Esophagus muscularis mucosa (tissue), 4 donors: ENCODE measurements around the gene GALNT2. TPM values are rescaled to one million over a fixed set of nuclear protein-coding genes. Genes with fewer than 3 reads are reported as not detected.

ENCODE experiments used
- DNase-seq: peaks from one replicate; pipeline ENCODE4 v3.0.0-alpha.2; 2017; ENCODE audit errors: extremely low spot score
- H3K27ac ChIP-seq, 4 donors: fragments of 200-600 bp; sonication (generic); replicated peaks in 1 of 4; 1 replicate in 3 of 4; 2 replicates in 1 of 4; pipeline ENCODE4 v1.5.1; 2016 to 2019; ENCODE audit warnings: mild to moderate bottlenecking in 1 of 4
- H3K27me3 ChIP-seq, 4 donors: fragments of 200-600 bp; sonication (generic); one replicate each; pipeline versions ENCODE4 v1.5.1 to v1.6.0; 2016 to 2019
- H3K36me3 ChIP-seq, 4 donors: fragments of 200-600 bp; sonication (generic); one replicate each; pipeline ENCODE4 v1.5.1; 2016 to 2019
- H3K4me1 ChIP-seq, 4 donors: fragments of 200-600 bp; sonication (generic); one replicate each; pipeline ENCODE4 v1.5.1; 2016 to 2019
- H3K4me3 ChIP-seq, 4 donors: fragments of 200-600 bp; sonication (generic); 1 replicate in 2 of 4; 2 replicates in 2 of 4; pipeline ENCODE4 v1.5.1; 2016 to 2019; ENCODE audit warnings: mild to moderate bottlenecking in 4 of 4, moderate library complexity in 1 of 4
- H3K9me3 ChIP-seq, 4 donors: fragments of 200-600 bp; sonication (generic); 1 replicate in 3 of 4; 2 replicates in 1 of 4; pipeline ENCODE4 v1.5.1; 2016 to 2019
- EP300 ChIP-seq: sonication (generic); formaldehyde crosslinking; IDR thresholded peaks from one replicate; pipeline ENCODE4 v1.6.1; 2017; ENCODE audit warnings: antibody characterized with exemption
- POLR2A ChIP-seq: fragments of 450-650 bp; IDR thresholded peaks from one replicate; pipeline ENCODE4 v1.6.1; 2017; ENCODE audit warnings: antibody characterized with exemption, moderate library complexity, mild to moderate bottlenecking, low read depth
- POLR2AphosphoS5 ChIP-seq, 2 donors: sonication (generic); formaldehyde crosslinking; IDR thresholded peaks; one replicate each; pipeline ENCODE4 v1.6.1; 2017; ENCODE audit warnings: antibody characterized with exemption in 2 of 2
- WGBS: methylation state at CpG from one replicate; pipeline ENCODE4 v1.1.5; 2018; 5-methylcytosine and 5-hydroxymethylcytosine counted together
- intact Hi-C: fragments of 100-400 bp; cut with DNase I; formaldehyde crosslinking; loops from one replicate; pipeline ENCODE4 v1.15.1; 2023
- total RNA-seq, 4 donors: library from RNA; depleted of rRNA; stranded (reverse); fragments of >200 nt; gene quantifications; one replicate each; pipeline versions ENCODE4 v1.1.0 to v1.2.1, GENCODE V29; 2016
- TF ChIP-seq, protein P1 (sequence below), 3 experiments: fragments of 200-600 bp in 2 of 3; fragments of 450-650 bp in 1 of 3; sonication (generic) in 2 of 3; IDR thresholded peaks; one replicate each; pipeline ENCODE4 v1.5.1; 2017 to 2019; ENCODE audit warnings: antibody characterized with exemption in 3 of 3, mild to moderate bottlenecking in 2 of 3, moderate library complexity in 1 of 3

Gene GALNT2
- total RNA-seq, 4 donors from 2014 or later = 89.6 to 145 (median 129) TPM

DNA sequence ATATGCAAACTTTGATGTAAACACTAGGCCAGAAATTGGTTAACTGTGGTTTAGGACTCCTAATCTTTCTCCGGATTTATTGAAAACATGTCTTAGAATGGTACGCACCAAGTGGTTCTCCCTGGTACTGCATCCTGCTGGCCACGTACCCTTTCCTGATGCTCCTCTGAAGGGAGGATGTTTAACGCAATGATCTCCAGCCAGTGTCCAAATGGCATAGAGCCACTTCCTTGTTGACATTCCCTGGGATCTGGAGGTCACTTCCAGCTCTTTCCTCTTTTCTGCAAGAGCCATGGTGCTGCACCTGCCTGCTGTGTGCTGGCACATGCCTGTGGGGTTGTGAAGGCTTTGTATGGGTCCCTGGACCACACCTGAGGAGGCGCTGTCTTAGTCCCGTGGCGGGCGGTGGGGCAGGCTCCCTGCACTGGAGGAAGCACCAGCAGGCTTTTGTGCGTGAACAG, 53.9 kb downstream of the GALNT2 start:
- Histone ChIP-seq H3K27ac (no peak overlapping the region), H3K9me3 (no peaks in the 10 kb centered on the region), H3K4me1 (peaks cover 21 to 69% (median 52%) of the 10 kb centered on the region in 4 donors), H3K4me3 (no peak overlapping the region), H3K36me3 (peaks cover 0 to 13% (median 4%) of the 10 kb centered on the region in 4 donors), H3K27me3 (no peaks in the 10 kb centered on the region)
- WGBS = 96% methylated on average over 8 of the region's 9 CpGs
- no peak for TF ChIP-seq EP300
- TF ChIP-seq, protein P1, sequence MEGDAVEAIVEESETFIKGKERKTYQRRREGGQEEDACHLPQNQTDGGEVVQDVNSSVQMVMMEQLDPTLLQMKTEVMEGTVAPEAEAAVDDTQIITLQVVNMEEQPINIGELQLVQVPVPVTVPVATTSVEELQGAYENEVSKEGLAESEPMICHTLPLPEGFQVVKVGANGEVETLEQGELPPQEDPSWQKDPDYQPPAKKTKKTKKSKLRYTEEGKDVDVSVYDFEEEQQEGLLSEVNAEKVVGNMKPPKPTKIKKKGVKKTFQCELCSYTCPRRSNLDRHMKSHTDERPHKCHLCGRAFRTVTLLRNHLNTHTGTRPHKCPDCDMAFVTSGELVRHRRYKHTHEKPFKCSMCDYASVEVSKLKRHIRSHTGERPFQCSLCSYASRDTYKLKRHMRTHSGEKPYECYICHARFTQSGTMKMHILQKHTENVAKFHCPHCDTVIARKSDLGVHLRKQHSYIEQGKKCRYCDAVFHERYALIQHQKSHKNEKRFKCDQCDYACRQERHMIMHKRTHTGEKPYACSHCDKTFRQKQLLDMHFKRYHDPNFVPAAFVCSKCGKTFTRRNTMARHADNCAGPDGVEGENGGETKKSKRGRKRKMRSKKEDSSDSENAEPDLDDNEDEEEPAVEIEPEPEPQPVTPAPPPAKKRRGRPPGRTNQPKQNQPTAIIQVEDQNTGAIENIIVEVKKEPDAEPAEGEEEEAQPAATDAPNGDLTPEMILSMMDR (IDR thresholded peaks at IDR 0.05) = peak; percentile 5 to 58 (median 25)
- DNase-seq = no peak
- intact Hi-C loops = no loop called here

DNA sequence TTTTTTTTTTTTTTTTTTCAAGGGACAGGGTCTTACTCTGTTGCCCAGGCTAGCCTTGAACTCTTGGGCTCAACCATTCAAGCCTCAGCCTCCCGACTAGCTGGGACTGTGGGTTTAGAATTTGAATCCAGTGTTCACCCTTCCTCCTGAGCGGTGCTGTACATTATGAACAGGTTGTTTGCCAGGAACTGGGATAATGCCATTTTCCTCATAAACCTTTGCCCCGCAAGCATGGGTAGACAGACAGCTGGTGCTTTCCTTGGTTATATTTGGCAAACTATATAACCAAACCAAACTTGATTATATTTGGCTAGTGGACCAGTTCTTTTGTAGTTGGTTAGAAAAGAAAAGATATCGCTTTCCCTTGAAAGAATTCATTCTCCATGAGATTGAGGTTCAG, 54.9 kb downstream of the GALNT2 start:
- DNase-seq = no peak
- intact Hi-C loops = no loop called here
- no peaks in the 10 kb centered on the region for H3K27me3 ChIP-seq
- 89% methylated on average over 4 of the region's 4 CpGs for WGBS
- peaks cover 21 to 79% (median 60%) of the 10 kb centered on the region in 4 donors for H3K4me1 ChIP-seq
- H3K9me3 ChIP-seq = no peaks in the 10 kb centered on the region
- TF ChIP-seq POLR2AphosphoS5 (IDR thresholded peaks at IDR 0.05) (no peak), POLR2A (no peak), EP300 (no peak)
- TF ChIP-seq, protein P1 (IDR thresholded peaks at IDR 0.05) = no peak
- H3K36me3 ChIP-seq = peaks cover 0 to 10% (median 4%) of the 10 kb centered on the region in 4 donors
- no peak overlapping the region for H3K27ac ChIP-seq
- no peak overlapping the region for H3K4me3 ChIP-seq

DNA sequence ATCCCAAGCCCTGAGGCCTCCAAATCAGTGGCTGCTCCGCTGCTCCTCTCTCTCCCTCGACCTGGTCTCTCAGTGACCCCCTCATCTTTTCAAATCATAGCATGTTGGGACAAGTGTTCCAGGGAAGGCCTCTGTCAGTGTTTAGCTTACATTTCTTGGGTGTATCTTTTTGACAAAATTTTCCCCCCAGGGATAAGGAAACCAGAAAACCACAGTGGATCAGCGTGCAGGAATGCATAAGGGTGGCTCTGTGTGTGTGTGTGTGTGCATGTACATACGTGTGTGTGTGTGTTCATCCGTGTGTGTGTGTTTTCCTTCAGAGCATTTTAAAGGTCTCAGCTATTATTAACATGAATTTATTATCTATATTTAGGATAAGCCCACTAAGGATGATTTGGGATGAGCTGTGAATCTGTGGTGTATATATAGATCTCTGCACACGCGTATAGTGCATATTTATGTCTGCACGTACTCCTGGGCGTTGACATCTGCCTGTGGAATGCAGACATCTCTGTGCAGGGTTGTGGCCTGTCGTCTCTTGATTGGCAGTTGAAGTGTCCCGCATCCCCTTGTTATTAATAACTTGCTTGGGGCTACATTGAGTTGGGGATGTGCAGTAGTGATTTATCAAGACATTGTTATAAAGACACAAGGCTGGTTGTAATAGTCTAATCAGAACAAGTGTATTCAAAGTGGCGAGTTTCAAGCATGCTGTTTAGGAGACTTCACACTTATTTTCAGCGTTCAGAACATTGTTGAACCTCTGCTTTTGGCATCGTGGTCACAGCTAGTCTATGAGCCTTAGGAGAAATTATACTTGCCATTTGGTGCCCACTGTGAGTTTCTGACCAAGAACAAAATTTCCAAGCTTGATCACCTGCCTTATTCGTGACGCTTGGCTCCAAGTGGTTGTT, 55.6 kb downstream of the GALNT2 start:
- WGBS = 89% methylated on average over 16 of the region's 16 CpGs
- H3K36me3 ChIP-seq = peaks cover 0 to 10% (median 4%) of the 10 kb centered on the region in 4 donors
- H3K9me3 ChIP-seq = no peaks in the 10 kb centered on the region
- no peaks in the 10 kb centered on the region for H3K27me3 ChIP-seq
- no peak overlapping the region for H3K4me3 ChIP-seq
- no peak overlapping the region for H3K27ac ChIP-seq
- no peak for DNase-seq
- intact Hi-C loops = no loop called here
- TF ChIP-seq POLR2AphosphoS5 (IDR thresholded peaks at IDR 0.05) = no peak
- TF ChIP-seq, protein P1 (IDR thresholded peaks at IDR 0.05) = no peak
- TF ChIP-seq POLR2A = no peak
- no peak for TF ChIP-seq EP300
- H3K4me1 ChIP-seq = peaks cover 21 to 86% (median 63%) of the 10 kb centered on the region in 4 donors

DNA sequence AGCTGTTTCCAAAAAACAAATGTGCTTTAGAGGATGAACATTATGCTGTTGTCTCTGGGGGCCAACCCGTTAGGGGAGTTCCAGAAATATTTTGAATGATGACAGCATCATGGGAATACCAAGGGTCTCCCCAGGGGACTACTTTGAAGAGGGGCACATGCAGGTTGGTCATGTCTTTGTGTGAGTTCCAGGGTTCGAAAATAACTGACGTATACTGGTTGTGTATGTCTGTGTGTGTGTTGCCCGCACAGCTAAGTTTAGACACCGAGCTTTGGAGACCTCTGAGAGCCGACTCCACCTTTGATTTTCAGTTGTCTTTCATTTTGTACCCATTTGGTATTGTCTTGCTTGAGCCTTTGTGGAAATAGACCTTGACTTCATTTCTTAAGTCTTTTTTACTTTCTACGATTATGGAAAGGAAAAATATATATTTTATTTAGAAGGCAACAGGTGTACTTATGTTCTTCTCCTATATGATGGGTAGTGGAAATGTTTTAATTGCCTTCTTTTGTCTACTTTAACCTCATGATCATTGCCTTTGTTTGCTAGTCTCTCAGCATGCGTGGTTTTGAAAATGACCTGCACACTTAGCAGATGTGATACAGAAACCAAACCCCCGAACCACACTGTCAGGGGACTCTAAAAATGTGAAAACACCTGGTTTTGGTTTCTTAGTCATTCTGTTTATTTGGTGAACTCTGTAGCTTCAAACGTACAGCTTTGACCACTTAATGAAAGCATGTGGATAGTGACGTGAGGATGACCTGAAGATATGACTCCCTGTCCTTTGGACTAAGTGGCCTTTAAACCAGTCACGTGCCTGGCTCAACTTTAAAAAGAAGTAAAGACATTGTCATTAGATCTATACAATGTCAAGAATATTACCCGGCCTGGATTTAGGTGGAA, 56.5 kb downstream of the GALNT2 start:
- Histone ChIP-seq H3K4me1 (peaks cover 21 to 92% (median 72%) of the 10 kb centered on the region in 4 donors), H3K9me3 (no peaks in the 10 kb centered on the region), H3K4me3 (no peak overlapping the region), H3K27me3 (no peaks in the 10 kb centered on the region), H3K36me3 (peaks cover 0 to 10% (median 4%) of the 10 kb centered on the region in 4 donors), H3K27ac (no peak overlapping the region)
- intact Hi-C loops = no loop called here
- DNase-seq = no peak
- WGBS = 84% methylated on average over 13 of the region's 13 CpGs
- TF ChIP-seq POLR2A = no peak
- TF ChIP-seq, protein P1 (IDR thresholded peaks at IDR 0.05) = no peak
- TF ChIP-seq EP300 = no peak
- no peak for TF ChIP-seq POLR2AphosphoS5 (IDR thresholded peaks at IDR 0.05)
